SIG-M5 (cell line): Measurements from ENCODE around the gene SCMH1.
"Not testable (repeated sequence)": the region's sequence is repeated elsewhere in the genome, so short reads cannot be mapped to it uniquely, and the experiment has no call there.

Experiments used
- DNase-seq: peaks from one replicate; lab custom pipeline; 2025; lab: John Stamatoyannopoulos, UW

The SCMH1 gene

GRCh38 chr1:41249319-41249718 lies 7.2 kb upstream of the SCMH1 start:
- DNase-seq: no peak

- DNase-seq: no peak
These were observed 4.5 kb upstream of the SCMH1 start for GRCh38 chr1:41246568-41246967.

GRCh38 chr1:41245659-41246058 lies 3.6 kb upstream of the SCMH1 start:
- DNase-seq: no peak

GRCh38 chr1:41243079-41243385 lies 926 bp upstream of the SCMH1 start:
- DNase-seq: no peak

GRCh38 chr1:41242342-41243078 lies 404 bp upstream of the SCMH1 start:
- DNase-seq: no peak

- no peak for DNase-seq
These were observed 755 bp downstream of the SCMH1 start for GRCh38 chr1:41241354-41241748.

GRCh38 chr1:41240781-41241353 lies 1.2 kb downstream of the SCMH1 start:
- no peak for DNase-seq

- no peak for DNase-seq
These were observed 2.0 kb downstream of the SCMH1 start for GRCh38 chr1:41239988-41240610.

GRCh38 chr1:41238311-41238988 lies 3.7 kb downstream of the SCMH1 start:
- DNase-seq: no peak

GRCh38 chr1:41236781-41237180 lies 5.3 kb downstream of the SCMH1 start:
- no peak for DNase-seq

GRCh38 chr1:41235893-41236292 lies 6.2 kb downstream of the SCMH1 start:
- DNase-seq: no peak

- no peak for DNase-seq
These were observed 8.4 kb downstream of the SCMH1 start for GRCh38 chr1:41233708-41234107.

- no peak for DNase-seq
These were observed 9.8 kb downstream of the SCMH1 start for GRCh38 chr1:41232305-41232704.

GRCh38 chr1:41230656-41231055 lies 11.4 kb downstream of the SCMH1 start:
- no peak for DNase-seq

- not testable (repeated sequence) for DNase-seq
These were observed 12.9 kb downstream of the SCMH1 start for GRCh38 chr1:41229219-41229618.

- no peak for DNase-seq
These were observed 15.2 kb downstream of the SCMH1 start for GRCh38 chr1:41226815-41227434.

- DNase-seq: no peak
These were observed 16.6 kb downstream of the SCMH1 start for GRCh38 chr1:41225495-41225894.

GRCh38 chr1:41222496-41222895 lies 19.6 kb downstream of the SCMH1 start:
- no peak for DNase-seq

GRCh38 chr1:41221995-41222394 lies 20.1 kb downstream of the SCMH1 start:
- no peak for DNase-seq

- no peak for DNase-seq
These were observed 24.0 kb downstream of the SCMH1 start for GRCh38 chr1:41218152-41218551.

- no peak for DNase-seq
These were observed 24.7 kb downstream of the SCMH1 start for GRCh38 chr1:41217441-41217840.

- no peak for DNase-seq
These were observed 26.5 kb downstream of the SCMH1 start for GRCh38 chr1:41215623-41216022.

GRCh38 chr1:41213341-41213740 lies 28.8 kb downstream of the SCMH1 start:
- DNase-seq: no peak
